Prostate gland (tissue), 2 donors: ENCODE results near the gene CELF3. TPM values are rescaled to one million over a fixed set of nuclear protein-coding genes. Genes with fewer than 3 reads are reported as not detected.
A peak's percentile ranks its signal among the peaks of the same experiment; 100 is the strongest.

Source experiments
- DNase-seq: peaks from one replicate; pipeline ENCODE4 v3.0.0-alpha.2; 2019; ENCODE audit warnings: low spot score
- H3K27ac ChIP-seq, 2 donors: fragments of 200-600 bp; sonication (generic); 2 replicates each; pipeline ENCODE4 v1.5.1; 2017 to 2019
- H3K27me3 ChIP-seq: fragments of 200-600 bp; sonication (generic); replicated peaks from 2 replicates; pipeline ENCODE4 v1.5.1; 2019; ENCODE audit not compliant: insufficient read depth
- H3K36me3 ChIP-seq, 2 donors: fragments of 200-600 bp; sonication (generic); 1 replicate in 1 of 2; 2 replicates in 1 of 2; pipeline versions ENCODE4 v1.5.1 to v1.8.1; 2017 to 2019
- H3K4me1 ChIP-seq: fragments of 200-600 bp; sonication (generic); replicated peaks from 2 replicates; pipeline ENCODE4 v1.5.1; 2019
- H3K4me3 ChIP-seq, 2 donors: fragments of 200-600 bp; sonication (generic); 2 replicates each; pipeline ENCODE4 v1.5.1; 2017 to 2019
- H3K9me3 ChIP-seq: fragments of 200-600 bp; sonication (generic); 2 replicates; pipeline ENCODE4 v1.5.1; 2017
- POLR2A ChIP-seq: fragments of 450-650 bp; IDR thresholded peaks from one replicate; pipeline ENCODE4 v1.6.1; 2016; ENCODE audit warnings: antibody characterized with exemption, mild to moderate bottlenecking
- POLR2AphosphoS5 ChIP-seq: sonication (generic); formaldehyde crosslinking; IDR thresholded peaks from one replicate; pipeline ENCODE4 v1.6.1; 2017; ENCODE audit warnings: antibody characterized with exemption
- WGBS: methylation state at CpG from one replicate; pipeline ENCODE4 v1.1.5; 2018; 5-methylcytosine and 5-hydroxymethylcytosine counted together
- intact Hi-C: fragments of 100-400 bp; cut with DNase I; formaldehyde crosslinking; loops from one replicate; pipeline ENCODE4 v1.14.2; 2022
- total RNA-seq, 2 donors: library from RNA; depleted of rRNA; stranded (reverse); fragments of >200 nt; gene quantifications; one replicate each; pipeline ENCODE4 v1.1.0, GENCODE V29; 2016
- TF ChIP-seq, protein P1 (sequence below), 4 experiments: fragments of 200-600 bp in 2 of 4; fragments of 450-650 bp in 2 of 4; sonication (generic) in 2 of 4; IDR thresholded peaks; 1 replicate in 3 of 4; 2 replicates in 1 of 4; pipeline ENCODE4 v1.5.1; 2016 to 2019; ENCODE audit warnings: antibody characterized with exemption in 4 of 4, mild to moderate bottlenecking in 2 of 4, moderate library complexity in 2 of 4

The CELF3 gene
- total RNA-seq, 2 donors from 2014 or later: 0.34 TPM; not detected in 1

DNA sequence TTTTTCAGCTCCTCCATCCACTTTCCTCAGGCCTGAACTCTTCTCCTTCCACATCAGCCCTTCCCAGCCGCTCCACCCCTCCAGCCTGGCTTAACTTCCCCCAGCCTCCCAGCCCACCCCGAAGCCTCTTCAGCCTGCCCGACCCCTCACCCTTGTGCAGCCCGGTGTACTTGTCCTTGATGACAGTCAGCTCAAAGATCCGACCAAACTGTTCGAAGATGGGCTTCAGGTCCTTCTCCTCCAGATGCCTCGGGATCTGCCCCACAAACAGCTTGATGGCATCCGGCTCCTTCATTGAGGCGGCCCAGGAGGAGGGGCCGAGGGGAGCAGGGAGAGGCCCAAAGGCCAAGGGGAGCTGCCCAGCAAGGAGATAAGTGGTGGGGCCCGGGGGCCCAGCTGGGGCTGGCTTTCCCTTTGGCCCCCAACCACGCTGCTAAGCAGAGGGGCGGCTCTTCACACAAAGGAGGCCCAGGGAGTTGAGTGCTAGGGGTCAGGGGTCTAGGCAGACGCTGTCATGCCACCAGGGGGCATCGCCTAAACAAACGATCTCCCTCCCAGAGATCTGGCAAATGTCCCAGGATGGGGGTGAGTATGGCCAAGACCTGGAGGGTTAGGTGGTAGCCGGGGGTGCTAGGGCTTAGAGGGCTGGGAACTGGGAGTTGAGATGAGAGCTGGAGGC, 738 bp downstream of the CELF3 start:
- intact Hi-C loops: no loop called here
- no peak for DNase-seq
- TF ChIP-seq, protein P1, sequence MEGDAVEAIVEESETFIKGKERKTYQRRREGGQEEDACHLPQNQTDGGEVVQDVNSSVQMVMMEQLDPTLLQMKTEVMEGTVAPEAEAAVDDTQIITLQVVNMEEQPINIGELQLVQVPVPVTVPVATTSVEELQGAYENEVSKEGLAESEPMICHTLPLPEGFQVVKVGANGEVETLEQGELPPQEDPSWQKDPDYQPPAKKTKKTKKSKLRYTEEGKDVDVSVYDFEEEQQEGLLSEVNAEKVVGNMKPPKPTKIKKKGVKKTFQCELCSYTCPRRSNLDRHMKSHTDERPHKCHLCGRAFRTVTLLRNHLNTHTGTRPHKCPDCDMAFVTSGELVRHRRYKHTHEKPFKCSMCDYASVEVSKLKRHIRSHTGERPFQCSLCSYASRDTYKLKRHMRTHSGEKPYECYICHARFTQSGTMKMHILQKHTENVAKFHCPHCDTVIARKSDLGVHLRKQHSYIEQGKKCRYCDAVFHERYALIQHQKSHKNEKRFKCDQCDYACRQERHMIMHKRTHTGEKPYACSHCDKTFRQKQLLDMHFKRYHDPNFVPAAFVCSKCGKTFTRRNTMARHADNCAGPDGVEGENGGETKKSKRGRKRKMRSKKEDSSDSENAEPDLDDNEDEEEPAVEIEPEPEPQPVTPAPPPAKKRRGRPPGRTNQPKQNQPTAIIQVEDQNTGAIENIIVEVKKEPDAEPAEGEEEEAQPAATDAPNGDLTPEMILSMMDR (IDR thresholded peaks at IDR 0.05): no peak
- TF ChIP-seq POLR2A: no peak
- no peak for TF ChIP-seq POLR2AphosphoS5
- Histone ChIP-seq H3K4me3 (no peak overlapping the region), H3K9me3 (no peaks in the 10 kb centered on the region), H3K36me3 (no peaks in the 10 kb centered on the region), H3K27ac (no peak overlapping the region), H3K27me3 (no peaks in the 10 kb centered on the region), H3K4me1 (no peaks in the 10 kb centered on the region)
- 57% methylated on average over 17 of the region's 17 CpGs for WGBS

DNA sequence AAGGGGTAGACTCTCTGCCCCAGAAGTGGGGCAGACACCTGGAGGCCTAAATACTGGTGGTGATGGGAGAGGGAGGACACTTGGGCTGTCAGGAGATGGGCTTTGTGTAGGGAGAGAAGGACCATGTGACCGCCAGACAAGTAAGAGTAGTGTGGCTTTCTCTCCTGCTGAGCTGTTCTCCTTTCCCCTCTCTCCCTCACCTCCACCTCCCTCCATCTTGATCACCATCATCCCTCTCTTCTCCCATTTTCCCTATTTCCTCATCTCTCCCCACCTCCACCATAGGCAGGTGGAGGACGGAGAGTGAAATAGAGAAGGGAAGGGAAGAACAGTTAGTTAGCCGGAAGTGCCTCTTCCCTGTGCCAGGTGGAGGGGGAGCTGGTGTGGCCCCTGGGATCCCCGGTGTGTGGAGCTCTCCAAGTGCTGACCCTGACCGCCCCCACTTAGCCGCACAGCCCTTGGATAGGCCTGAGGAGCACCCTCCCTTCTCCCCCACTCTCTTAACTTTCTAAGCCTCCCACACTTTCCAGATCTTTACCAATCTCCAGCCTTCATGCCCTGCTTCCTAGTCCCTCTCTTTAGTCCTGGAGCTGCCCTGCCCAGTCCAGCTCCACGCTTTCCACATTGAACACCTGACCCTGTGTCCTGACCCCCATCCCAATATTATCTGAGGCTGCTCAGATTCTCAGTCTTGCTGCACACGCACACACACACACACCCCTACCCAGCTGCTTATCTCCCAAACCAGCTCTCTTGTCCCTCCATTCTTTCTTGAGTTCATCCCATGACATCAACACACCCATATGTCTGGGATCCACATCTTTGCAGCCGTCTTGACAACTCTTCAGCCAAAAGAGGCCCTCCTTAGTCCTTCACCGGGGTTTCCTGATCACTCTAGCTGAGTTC, 1.5 kb downstream of the CELF3 start:
- H3K36me3 ChIP-seq: no peaks in the 10 kb centered on the region
- no peaks in the 10 kb centered on the region for H3K9me3 ChIP-seq
- TF ChIP-seq POLR2AphosphoS5: no peak
- TF ChIP-seq, protein P1 (IDR thresholded peaks at IDR 0.05): no peak
- TF ChIP-seq POLR2A: no peak
- intact Hi-C loops: no loop called here
- no peak overlapping the region for H3K27ac ChIP-seq
- no peak overlapping the region for H3K4me3 ChIP-seq
- H3K4me1 ChIP-seq: no peaks in the 10 kb centered on the region
- 72% methylated on average over 10 of the region's 10 CpGs for WGBS
- no peak for DNase-seq
- H3K27me3 ChIP-seq: no peaks in the 10 kb centered on the region

DNA sequence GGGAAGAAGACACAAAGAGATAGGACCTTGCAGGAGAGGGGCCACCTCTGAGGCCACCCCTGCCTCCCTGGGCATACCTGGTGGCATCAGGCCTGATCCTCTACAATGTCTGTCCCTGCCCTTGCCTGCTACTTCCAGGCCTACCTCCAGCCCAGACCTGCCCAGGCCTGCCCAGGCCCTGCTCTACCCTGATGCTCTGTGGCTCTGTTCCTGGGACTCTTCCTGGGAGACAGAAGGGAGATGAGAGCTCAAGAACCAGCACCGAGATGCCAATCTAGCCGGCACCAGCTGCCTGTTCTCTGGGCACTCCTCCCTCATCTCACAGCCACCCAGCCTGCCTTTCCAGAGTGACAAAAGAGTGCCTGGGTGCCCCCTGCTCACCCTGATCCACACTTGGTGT, 2.7 kb downstream of the CELF3 start:
- TF ChIP-seq, protein P1 (IDR thresholded peaks at IDR 0.05): no peak
- TF ChIP-seq POLR2AphosphoS5 (no peak), POLR2A (no peak)
- H3K9me3 ChIP-seq: no peaks in the 10 kb centered on the region
- intact Hi-C loops: no loop called here
- 61% methylated on average over 2 of the region's 2 CpGs for WGBS
- no peaks in the 10 kb centered on the region for H3K4me1 ChIP-seq
- no peaks in the 10 kb centered on the region for H3K27me3 ChIP-seq
- no peaks in the 10 kb centered on the region for H3K36me3 ChIP-seq
- DNase-seq: peak; percentile 23
- no peak overlapping the region for H3K27ac ChIP-seq
- H3K4me3 ChIP-seq: no peak overlapping the region

DNA sequence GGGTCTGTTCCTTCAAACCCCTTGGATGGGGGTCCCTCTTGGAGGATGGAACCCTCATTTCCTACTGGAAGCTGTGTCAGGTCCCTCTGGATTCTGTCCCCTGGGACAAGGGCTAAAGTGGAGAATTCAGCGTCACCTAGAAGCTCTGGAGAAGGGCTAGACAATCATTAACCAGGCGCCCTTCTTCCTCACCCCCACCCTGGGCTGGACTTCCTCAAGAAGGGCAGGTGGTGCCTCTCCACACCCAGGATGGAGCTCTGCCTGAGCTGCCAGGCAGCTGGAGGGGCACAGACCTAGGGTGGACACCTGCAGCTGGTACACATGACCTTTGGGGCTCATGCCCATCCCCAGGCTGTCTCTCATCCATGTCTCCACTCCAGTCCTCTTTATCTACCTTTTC, 3.6 kb downstream of the CELF3 start:
- TF ChIP-seq, protein P1 (IDR thresholded peaks at IDR 0.05): no peak
- TF ChIP-seq POLR2A (no peak), POLR2AphosphoS5 (no peak)
- DNase-seq: no peak
- H3K27ac ChIP-seq: no peak overlapping the region
- H3K9me3 ChIP-seq: no peaks in the 10 kb centered on the region
- no peaks in the 10 kb centered on the region for H3K4me1 ChIP-seq
- no peaks in the 10 kb centered on the region for H3K36me3 ChIP-seq
- H3K4me3 ChIP-seq: no peak overlapping the region
- intact Hi-C loops: no loop called here
- WGBS: 85% methylated on average over 2 of the region's 2 CpGs
- no peaks in the 10 kb centered on the region for H3K27me3 ChIP-seq
